Progenitor cell of endocrine pancreas (in vitro differentiated cells): ENCODE measurements around the gene ARHGAP6. TPM values are rescaled to one million over a fixed set of nuclear protein-coding genes. Genes with fewer than 3 reads are reported as not detected.

Experiments
- DNase-seq: peaks from one replicate; pipeline ENCODE4 v3.0.0; 2021; ENCODE audit warnings: low spot score; ENCODE audit not compliant: unreplicated experiment
- H3K27ac Mint-ChIP-seq: 2 replicates; pipeline ENCODE4 v1.8.0; 2021; ENCODE audit warnings: mild to moderate bottlenecking, moderate library complexity, mixed read lengths
- H3K27me3 Mint-ChIP-seq: 2 replicates; pipeline ENCODE4 v1.8.0; 2021; ENCODE audit warnings: mixed read lengths
- H3K36me3 Mint-ChIP-seq: 2 replicates; pipeline ENCODE4 v1.8.0; 2022; ENCODE audit warnings: mixed read lengths; ENCODE audit not compliant: insufficient read depth
- H3K4me1 Mint-ChIP-seq: 2 replicates; pipeline ENCODE4 v1.8.0; 2021; ENCODE audit warnings: low read depth, mixed read lengths
- H3K4me3 Mint-ChIP-seq: 2 replicates; pipeline ENCODE4 v1.8.0; 2021; ENCODE audit warnings: low read depth, mild to moderate bottlenecking, moderate library complexity, mixed read lengths
- H3K9me3 Mint-ChIP-seq: 2 replicates; pipeline ENCODE4 v1.8.0; 2021; ENCODE audit warnings: low read depth, mixed read lengths
- total RNA-seq: library from RNA; stranded (reverse); gene quantifications from 2 replicates; pipeline ENCODE4 v1.2.1, GENCODE V29; 2021
- TF ChIP-seq, protein P1 (sequence below): fragments of 200-600 bp; sonication (generic); IDR thresholded peaks from one replicate; pipeline ENCODE4 v1.5.0; 2021; ENCODE audit warnings: antibody characterized with exemption, mild to moderate bottlenecking; ENCODE audit not compliant: unreplicated experiment

Gene ARHGAP6
- total RNA-seq, 1 donor from 2014 or later = 1.9 TPM

- Mint-ChIP-seq H3K36me3 (no peaks in the 10 kb centered on the region), H3K27ac (no peak overlapping the region), H3K9me3 (peaks cover 18% of the 10 kb centered on the region), H3K27me3 (no peaks in the 10 kb centered on the region), H3K4me3 (no peak overlapping the region), H3K4me1 (no peaks in the 10 kb centered on the region)
- DNase-seq = no peak
- TF ChIP-seq, protein P1, sequence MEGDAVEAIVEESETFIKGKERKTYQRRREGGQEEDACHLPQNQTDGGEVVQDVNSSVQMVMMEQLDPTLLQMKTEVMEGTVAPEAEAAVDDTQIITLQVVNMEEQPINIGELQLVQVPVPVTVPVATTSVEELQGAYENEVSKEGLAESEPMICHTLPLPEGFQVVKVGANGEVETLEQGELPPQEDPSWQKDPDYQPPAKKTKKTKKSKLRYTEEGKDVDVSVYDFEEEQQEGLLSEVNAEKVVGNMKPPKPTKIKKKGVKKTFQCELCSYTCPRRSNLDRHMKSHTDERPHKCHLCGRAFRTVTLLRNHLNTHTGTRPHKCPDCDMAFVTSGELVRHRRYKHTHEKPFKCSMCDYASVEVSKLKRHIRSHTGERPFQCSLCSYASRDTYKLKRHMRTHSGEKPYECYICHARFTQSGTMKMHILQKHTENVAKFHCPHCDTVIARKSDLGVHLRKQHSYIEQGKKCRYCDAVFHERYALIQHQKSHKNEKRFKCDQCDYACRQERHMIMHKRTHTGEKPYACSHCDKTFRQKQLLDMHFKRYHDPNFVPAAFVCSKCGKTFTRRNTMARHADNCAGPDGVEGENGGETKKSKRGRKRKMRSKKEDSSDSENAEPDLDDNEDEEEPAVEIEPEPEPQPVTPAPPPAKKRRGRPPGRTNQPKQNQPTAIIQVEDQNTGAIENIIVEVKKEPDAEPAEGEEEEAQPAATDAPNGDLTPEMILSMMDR = no peak
These were observed 204.3 kb downstream of the ARHGAP6 start for GRCh38 chrX:11461201-11462001.

DNA sequence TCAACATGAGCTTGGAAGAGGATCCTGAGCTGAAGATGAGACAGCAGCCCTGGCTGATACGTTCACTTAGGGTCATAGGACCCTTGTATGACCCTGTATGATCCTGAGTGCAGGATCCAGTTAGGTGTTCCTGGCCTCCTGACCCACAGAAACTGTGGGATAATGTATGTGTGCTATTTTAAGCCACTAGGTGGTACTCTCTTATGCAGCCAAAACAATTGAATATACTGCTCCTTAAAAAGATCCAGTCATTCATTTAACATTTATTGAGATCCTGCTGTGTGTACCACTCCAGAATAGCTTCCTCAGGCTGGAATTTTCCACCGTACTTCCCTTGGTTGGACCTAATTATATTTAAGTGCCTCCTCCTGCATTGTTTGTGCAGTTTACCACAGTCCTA lies 205.4 kb downstream of the ARHGAP6 start:
- Mint-ChIP-seq H3K4me1 (no peaks in the 10 kb centered on the region), H3K9me3 (peaks cover 15% of the 10 kb centered on the region)

GRCh38 chrX:11458170-11458569 lies 207.6 kb downstream of the ARHGAP6 start:
- peaks cover 13% of the 10 kb centered on the region for H3K9me3 Mint-ChIP-seq
- TF ChIP-seq, protein P1 = no peak
- no peak overlapping the region for H3K4me3 Mint-ChIP-seq
- no peaks in the 10 kb centered on the region for H3K4me1 Mint-ChIP-seq
- DNase-seq = no peak
- H3K27ac Mint-ChIP-seq = no peak overlapping the region
- no peaks in the 10 kb centered on the region for H3K36me3 Mint-ChIP-seq
- H3K27me3 Mint-ChIP-seq = no peaks in the 10 kb centered on the region

More for the DNA sequence above, 205.4 kb downstream of the ARHGAP6 start:
- Mint-ChIP-seq H3K4me3 (no peak overlapping the region), H3K27ac (no peak overlapping the region), H3K36me3 (no peaks in the 10 kb centered on the region), H3K27me3 (no peaks in the 10 kb centered on the region)
- TF ChIP-seq, protein P1 = no peak
- no peak for DNase-seq

GRCh38 chrX:11451151-11451550 lies 214.6 kb downstream of the ARHGAP6 start:
- DNase-seq = no peak
- Mint-ChIP-seq H3K4me3 (no peak overlapping the region), H3K27ac (no peak overlapping the region), H3K36me3 (no peaks in the 10 kb centered on the region), H3K4me1 (no peaks in the 10 kb centered on the region), H3K27me3 (no peaks in the 10 kb centered on the region), H3K9me3 (peaks cover 5% of the 10 kb centered on the region)
- TF ChIP-seq, protein P1 = no peak

DNA sequence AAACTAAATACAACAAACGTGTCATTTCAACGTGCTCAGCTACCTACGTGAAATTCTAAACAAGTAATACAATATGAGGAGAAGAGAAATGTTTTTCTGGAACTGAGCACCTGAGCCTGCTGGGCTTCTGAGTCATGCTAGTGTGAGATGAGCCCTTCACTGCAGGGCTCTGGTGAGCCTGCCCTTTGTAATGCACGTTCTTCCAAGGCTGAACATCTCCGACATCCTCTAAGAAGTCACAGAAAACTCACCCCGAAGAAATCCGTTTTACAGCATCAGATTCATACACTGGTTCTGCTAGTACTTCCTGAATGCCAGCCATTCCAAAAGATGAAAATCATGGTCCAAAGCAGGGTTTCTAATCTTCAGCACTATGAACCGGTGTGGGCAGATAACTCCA lies 215.4 kb downstream of the ARHGAP6 start:
- Mint-ChIP-seq H3K9me3 (peaks cover 5% of the 10 kb centered on the region), H3K27me3 (no peaks in the 10 kb centered on the region), H3K4me3 (no peak overlapping the region), H3K4me1 (no peaks in the 10 kb centered on the region), H3K36me3 (no peaks in the 10 kb centered on the region), H3K27ac (no peak overlapping the region)
- TF ChIP-seq, protein P1 = no peak
- DNase-seq = no peak
